ENCODE measurements around the gene SIPA1L2.

SIPA1L2 gene

DNA sequence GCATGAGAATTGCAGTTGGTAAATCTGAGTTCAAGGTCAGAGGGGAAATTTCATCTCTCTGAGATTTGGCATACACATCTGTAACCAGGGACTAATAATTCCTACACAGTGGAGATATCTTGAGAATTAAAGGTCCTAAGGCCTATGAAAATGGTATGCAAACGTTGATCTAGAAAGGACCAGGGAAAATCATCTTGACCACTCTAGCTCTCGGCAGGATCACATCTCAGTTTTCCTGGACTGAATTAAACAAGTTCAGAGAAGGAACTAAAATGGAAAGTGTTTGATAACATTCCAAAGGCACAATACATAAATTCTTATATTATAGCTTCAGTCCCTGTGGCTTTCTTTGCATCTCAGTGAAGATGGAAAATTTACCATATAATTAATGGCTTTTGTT, 28.5 kb upstream of the SIPA1L2 start:
- ChIA-PET CTCF (interaction anchor here (4.3 kb wide), 1 partner anchor 9 kb away, joined by 16 read pairs; no protein-coding TSS in a partner anchor), POLR2A (no interaction called here)
- TF ChIP-seq, protein P1, sequence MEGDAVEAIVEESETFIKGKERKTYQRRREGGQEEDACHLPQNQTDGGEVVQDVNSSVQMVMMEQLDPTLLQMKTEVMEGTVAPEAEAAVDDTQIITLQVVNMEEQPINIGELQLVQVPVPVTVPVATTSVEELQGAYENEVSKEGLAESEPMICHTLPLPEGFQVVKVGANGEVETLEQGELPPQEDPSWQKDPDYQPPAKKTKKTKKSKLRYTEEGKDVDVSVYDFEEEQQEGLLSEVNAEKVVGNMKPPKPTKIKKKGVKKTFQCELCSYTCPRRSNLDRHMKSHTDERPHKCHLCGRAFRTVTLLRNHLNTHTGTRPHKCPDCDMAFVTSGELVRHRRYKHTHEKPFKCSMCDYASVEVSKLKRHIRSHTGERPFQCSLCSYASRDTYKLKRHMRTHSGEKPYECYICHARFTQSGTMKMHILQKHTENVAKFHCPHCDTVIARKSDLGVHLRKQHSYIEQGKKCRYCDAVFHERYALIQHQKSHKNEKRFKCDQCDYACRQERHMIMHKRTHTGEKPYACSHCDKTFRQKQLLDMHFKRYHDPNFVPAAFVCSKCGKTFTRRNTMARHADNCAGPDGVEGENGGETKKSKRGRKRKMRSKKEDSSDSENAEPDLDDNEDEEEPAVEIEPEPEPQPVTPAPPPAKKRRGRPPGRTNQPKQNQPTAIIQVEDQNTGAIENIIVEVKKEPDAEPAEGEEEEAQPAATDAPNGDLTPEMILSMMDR (IDR thresholded peaks at IDR 0.05; ENCODE audit: control extremely low read depth, extremely low read depth, low read depth, missing control alignments) = no peak
- no peak for DNase-seq (ENCODE audit: extremely low spot score)

DNA sequence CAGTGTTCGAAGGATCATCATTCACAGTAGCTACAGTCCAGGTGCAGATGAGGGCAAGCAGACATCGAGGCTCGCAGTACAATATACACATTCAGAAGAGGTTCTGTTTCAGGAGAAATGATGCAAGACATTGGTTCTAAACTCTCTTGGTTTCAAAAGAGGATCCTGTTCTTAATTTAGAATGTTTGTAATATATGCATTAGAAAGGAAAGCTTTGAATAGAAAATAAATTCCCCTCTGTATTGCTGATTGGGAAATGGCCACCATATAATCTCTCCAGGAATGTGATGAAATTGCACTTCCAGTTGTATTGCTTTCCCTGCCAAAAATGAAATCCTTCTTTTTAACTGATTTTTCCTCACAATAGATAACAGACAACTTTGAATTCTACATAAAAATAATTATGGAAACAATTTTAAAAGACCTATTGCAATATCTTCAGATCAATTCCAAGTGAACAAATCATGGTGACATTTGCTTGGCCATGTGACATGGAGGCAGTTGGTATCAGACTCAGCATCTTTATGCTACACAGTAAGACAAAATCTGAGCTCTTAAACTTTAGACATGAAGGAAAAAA, 27.6 kb upstream of the SIPA1L2 start:
- TF ChIP-seq, protein P1 (IDR thresholded peaks at IDR 0.05; ENCODE audit: control extremely low read depth, extremely low read depth, low read depth, missing control alignments) = no peak
- DNase-seq (ENCODE audit: extremely low spot score) = no peak
- CTCF ChIA-PET = interaction anchor here (1.1 to 4.3 kb wide), 2 partner anchors 8 to 14 kb away, joined by 3 to 16 read pairs; no protein-coding TSS in a partner anchor
- POLR2A ChIA-PET = no interaction called here

DNA sequence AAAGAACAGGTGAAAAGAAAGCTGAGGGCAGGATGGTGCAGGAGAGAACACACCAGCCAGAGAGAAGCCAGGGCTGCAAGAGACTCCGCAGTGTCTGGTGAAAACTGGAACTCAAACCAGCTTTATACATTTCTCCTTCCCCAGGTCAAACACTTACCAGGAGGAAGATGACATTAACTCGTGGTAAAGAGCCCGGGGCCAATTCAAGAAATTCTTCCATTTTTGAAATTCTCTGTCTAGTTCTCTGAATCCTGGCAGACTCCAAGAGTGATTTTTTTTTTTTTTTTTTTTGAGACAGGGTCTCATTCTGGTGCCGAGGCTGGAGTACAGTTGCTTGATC, 25.8 kb upstream of the SIPA1L2 start:
- CTCF ChIA-PET = interaction anchor here (1.0 kb wide), 1 partner anchor 23 kb away, joined by 3 read pairs; no protein-coding TSS in a partner anchor
- no peak for DNase-seq (ENCODE audit: extremely low spot score)
- TF ChIP-seq, protein P1 (IDR thresholded peaks at IDR 0.05; ENCODE audit: control extremely low read depth, extremely low read depth, low read depth, missing control alignments) = no peak
- POLR2A ChIA-PET = no interaction called here

DNA sequence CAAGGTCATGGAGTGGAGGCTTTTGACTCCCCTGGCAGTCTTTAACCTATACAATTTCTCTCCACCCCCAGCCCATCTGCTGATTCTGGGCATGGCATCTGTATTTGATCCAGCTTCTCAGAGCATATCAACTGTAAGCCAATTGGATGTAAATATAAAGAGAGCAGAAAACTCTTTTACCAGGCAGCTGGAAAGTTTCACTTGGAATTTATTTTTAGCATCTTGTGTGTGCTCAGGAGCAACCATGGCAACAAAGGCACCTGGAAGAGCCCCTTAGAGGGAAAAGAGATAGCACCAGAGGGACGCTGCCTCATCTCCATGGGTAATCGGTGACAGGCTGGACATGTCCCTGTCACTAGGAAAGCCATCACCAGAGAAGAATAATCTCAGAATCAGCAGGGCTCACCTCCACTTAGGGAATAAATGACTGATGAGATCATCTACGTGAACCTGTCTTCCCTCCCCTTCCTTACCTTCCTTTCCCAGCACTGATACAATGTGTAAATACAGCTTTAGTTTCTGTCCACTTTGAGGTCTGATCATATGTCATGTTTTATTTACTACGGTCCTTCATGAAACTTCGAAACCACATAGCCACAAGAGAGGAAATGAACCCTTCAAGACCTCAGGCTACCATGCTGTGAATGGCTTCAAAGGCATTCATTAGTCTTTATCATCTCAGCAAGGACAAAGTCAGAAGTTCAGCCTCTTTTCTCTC, 25.3 kb upstream of the SIPA1L2 start:
- DNase-seq (ENCODE audit: extremely low spot score) = peak; percentile 30
- TF ChIP-seq, protein P1 (IDR thresholded peaks at IDR 0.05; ENCODE audit: control extremely low read depth, extremely low read depth, low read depth, missing control alignments) = no peak
- CTCF ChIA-PET = interaction anchor here (1.0 kb wide), 1 partner anchor 23 kb away, joined by 3 read pairs; no protein-coding TSS in a partner anchor
- POLR2A ChIA-PET = no interaction called here

DNA sequence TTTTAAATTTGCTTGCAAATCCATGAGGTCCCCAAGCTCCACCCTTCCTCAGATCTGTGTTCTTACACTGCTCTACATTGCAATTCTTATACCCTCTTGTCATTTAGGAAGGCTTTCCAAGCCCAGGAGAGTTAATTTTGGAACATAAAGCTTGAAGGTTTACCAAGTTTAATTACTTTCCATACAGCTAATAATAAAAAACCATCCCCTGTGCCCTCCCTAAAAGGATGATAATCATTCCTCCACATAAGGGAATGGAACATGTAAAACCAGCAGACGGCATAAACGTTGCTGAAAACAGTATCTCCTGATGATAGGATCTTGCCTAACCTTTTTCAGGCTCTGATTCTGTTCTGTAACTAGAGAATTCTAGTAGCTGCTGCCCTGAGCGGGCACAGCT, 23.9 kb upstream of the SIPA1L2 start:
- CTCF ChIA-PET = interaction anchor here (1.0 to 1.5 kb wide), 5 partner anchors 13 to 25 kb away, joined by 3 to 4 read pairs (median 3); no protein-coding TSS in a partner anchor

DNA sequence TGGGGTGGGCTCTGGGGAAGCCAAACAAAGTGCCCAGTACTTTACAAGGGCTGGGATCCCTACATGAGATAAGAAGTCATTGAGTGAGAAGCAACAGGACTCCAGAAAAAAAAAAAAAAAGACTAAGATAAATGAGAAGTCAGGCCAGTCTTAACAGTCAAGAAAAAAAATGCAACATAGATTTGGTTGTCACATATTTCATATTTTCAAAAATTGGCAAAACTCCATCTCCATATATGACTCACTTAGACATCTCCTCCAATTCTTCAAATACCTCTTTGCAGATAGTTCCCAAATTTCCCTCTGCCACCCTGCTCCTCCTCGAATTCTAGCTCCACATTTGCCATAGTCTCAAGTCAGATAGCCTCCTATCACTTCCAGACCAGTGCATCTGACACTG, 20.9 kb upstream of the SIPA1L2 start:
- TF ChIP-seq, protein P1 (IDR thresholded peaks at IDR 0.05; ENCODE audit: control extremely low read depth, extremely low read depth, low read depth, missing control alignments) = no peak
- DNase-seq (ENCODE audit: extremely low spot score) = no peak
- ChIA-PET CTCF (interaction anchor here (3.0 kb wide), 1 partner anchor 8 kb away, joined by 16 read pairs; no protein-coding TSS in a partner anchor), POLR2A (no interaction called here)

More for the DNA sequence above, 23.9 kb upstream of the SIPA1L2 start:
- TF ChIP-seq, protein P1 (IDR thresholded peaks at IDR 0.05; ENCODE audit: control extremely low read depth, extremely low read depth, low read depth, missing control alignments) = no peak
- no peak for DNase-seq (ENCODE audit: extremely low spot score)
- POLR2A ChIA-PET = no interaction called here
